Astrocyte of the cerebellum (primary cell): Measurements from ENCODE around the gene SHROOM3.

ENCODE experiments used
- DNase-seq: peaks from one replicate; pipeline ENCODE4 v3.0.0-alpha.2; 2011; ENCODE audit warnings: low read depth
- H3K4me3 ChIP-seq: 2 replicates; pipeline ENCODE4 v1.5.1; 2011; ENCODE audit warnings: mild to moderate bottlenecking, low read depth, low read length, moderate library complexity
- CTCF ChIP-seq: IDR thresholded peaks from 2 replicates; pipeline ENCODE4 v1.5.1; 2012; ENCODE audit warnings: low read length, low read depth, moderate library complexity, mild to moderate bottlenecking; ENCODE audit errors: missing control alignments
- in situ Hi-C: cut with HindIII; loops from 2 replicates; pipeline ENCODE4 v1.10.0; 2017; ENCODE audit warnings: low sequenced_read_pairs

The SHROOM3 gene

GRCh38 chr4:76476571-76476970, 41.5 kb downstream of the SHROOM3 start:
- no peak for DNase-seq
- no peak for TF ChIP-seq CTCF
- H3K4me3 ChIP-seq: no peak overlapping the region
- in situ Hi-C loops: no loop called here

GRCh38 chr4:76484654-76485053, 49.6 kb downstream of the SHROOM3 start:
- TF ChIP-seq CTCF: no peak
- no peak overlapping the region for H3K4me3 ChIP-seq
- DNase-seq: no peak
- in situ Hi-C loops: no loop called here

DNA sequence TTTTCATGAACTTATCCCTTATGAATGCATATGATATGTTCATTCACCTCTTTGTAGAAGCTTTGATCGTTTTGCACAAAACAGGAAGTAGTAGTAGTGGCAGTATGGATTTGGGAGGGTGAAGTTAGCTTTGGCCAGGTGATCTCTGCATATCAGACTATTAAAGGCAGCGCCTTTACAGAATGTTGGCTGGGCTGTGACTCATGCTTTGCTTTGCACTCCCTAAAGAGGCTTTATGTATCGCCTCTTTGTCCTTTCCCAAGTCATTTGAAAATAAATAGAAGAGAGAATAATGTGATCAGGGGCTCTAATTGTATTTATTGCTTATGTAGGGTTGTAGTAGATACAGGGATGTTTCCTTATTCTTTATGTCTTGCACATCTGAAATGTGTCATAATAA, 50.4 kb downstream of the SHROOM3 start:
- in situ Hi-C loops: no loop called here
- DNase-seq: no peak
- TF ChIP-seq CTCF: no peak
- H3K4me3 ChIP-seq: no peak overlapping the region

GRCh38 chr4:76486588-76487276, 51.7 kb downstream of the SHROOM3 start:
- no peak for DNase-seq
- no peak for TF ChIP-seq CTCF
- in situ Hi-C loops: no loop called here
- no peak overlapping the region for H3K4me3 ChIP-seq

DNA sequence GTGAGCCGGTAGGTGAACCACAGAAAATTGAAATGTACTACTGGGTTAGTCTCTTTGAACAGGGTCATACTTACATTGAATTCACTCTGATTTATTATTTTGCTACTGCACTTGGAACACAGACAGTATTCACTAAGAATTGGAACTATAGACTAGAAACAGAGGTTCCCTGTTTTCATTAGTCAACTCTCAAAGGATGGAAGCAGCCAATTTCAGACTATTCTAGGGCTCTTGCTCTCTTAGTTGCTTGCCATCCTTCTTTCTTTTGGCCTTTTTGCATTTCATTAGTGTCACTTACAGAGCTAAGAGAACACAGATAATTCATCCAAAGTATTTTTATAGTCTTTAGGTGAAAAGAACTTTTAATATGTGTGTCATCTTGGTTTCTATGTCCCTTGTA, 52.6 kb downstream of the SHROOM3 start:
- no peak overlapping the region for H3K4me3 ChIP-seq
- DNase-seq: no peak
- in situ Hi-C loops: no loop called here
- TF ChIP-seq CTCF: no peak

- no peak for TF ChIP-seq CTCF
- in situ Hi-C loops: no loop called here
- DNase-seq: no peak
- H3K4me3 ChIP-seq: no peak overlapping the region
These were observed 53.4 kb downstream of the SHROOM3 start for GRCh38 chr4:76488455-76488854.
